ENCODE results near the gene ARHGAP8.

Gene ARHGAP8

DNA sequence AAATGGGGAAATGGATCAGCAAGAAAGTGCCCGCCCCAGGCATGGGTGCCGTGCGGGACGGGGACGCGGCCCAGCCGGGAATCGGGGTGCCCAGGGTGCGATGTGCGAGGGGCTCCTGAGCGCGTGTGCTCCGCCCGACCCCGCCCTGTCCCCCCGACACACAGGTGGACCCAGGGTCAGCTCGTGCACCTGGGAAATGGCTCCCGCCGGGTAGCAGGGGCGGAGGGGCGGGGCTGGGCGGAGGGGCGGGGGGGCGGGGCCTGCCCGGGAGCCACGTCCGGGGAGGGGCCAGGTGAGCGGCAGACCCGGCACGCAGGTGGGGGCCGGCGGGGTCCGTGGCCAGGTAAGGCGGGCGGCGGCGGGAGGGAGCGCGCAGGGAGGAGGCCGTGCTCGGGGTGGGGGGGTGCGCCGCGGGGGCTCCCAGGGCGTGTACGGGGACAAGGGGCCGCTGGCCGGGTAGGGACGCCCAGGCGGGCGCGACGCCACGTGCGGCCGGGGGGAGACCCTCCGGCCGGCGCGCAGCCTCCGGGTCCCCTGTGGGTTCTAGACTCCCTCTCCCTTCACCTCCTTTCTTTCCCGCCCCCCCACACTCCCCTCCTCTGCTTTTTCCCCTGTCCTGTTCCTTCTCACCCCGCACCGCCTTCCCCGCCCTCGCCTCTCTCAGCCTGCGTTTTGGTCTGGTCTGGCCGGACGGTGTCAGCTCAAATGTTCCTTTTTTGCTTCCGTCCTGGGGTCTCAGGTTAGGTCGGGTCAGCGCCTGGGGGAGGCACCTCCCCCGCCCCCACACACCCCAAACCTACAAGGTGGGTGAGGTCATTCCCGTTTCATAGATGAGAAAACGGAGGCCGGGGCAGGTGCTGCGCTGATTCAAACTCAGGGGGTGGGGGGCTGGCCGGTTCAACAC, at the start of gene ARHGAP8:
Gene ARHGAP8 (plus strand): TSS at position 291 of the 904 bp plus-strand sequence. CDS start 33,953 bp downstream, outside the sequence.
- H3K4me3 ChIP-seq (ENCODE audit: low read depth, low read length) = no peak within 1 kb of the TSS

DNA sequence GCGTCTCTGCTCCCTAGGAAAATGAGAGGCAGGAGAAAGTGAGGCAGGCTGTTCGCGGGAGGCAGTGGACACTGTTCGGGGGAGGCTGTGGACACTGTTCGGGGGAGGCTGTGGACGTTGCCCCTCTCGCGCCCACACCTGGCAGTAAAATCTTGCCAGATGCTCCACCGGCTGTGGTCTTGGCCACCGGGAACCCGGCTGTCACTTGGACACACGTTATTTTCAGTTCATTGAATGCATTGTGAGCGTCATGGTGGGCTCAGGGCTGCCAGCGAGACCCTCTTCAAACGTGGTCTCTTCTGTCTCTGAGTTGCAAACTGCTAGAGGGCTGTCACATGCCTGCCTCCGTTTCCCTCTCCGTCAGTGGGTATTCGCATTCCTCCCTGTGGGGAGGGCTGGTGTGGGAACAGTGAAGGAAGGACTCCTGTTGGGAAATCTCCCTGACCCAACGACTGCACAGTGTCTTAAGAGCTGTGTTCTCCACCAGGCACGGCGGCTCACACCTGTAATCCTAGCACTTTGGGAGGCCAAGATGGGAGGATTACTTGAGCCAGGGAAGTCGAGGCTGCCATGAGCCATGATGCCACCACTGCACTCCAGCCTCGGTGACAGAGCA, 49.0 kb upstream of the ARHGAP8 start:
- H3K4me3 ChIP-seq (ENCODE audit: low read depth, low read length) = no peak overlapping the region
- no peak for TF ChIP-seq CTCF (IDR thresholded peaks at IDR 0.05; ENCODE audit: borderline replicate concordance, insufficient read depth, low read depth, low read length)

More for the DNA sequence above, at the start of gene ARHGAP8:
- TF ChIP-seq CTCF (IDR thresholded peaks at IDR 0.05; ENCODE audit: borderline replicate concordance, insufficient read depth, low read depth, low read length) = no peak

DNA sequence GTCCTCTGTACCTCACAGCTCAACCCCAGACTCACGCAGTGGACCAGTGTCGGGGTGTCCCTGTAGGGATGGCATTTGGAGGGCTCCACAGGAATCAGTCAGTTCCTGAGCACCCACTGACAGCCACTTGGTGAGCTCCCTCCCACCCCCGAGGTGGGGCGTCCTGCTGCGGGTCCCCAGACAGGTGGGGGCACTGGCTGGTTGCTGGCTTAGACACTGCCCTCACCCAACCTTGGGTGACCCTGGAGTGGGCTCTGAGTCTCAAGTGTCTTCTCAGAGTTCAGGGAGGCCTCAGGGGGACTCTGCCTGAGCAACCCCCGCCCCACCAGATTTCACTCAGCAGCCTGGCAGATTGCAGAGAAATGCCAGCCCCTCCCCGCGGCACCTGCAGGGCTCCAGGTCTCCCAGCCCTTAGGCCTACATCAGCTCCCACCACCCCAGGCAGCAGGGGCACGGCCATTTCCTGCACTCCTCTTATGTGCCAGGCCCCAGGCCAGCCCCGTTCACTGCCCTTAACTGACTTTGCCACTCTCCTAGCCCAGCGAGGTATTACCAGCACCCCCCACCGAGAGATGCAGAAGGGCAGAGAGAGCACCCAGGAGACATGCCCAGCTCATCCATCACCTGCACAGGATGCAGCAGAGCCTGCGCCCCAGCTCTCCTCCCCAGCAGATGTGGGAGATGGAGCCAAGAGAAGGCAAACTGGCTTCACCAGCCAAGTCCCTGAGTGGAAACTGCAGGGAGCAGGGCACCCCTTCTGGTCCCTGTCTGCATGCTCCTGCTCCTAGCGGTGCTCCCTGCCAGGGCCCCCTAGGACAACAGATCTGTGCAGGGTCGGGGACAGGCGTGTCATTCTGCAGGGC, 48.0 kb upstream of the ARHGAP8 start:
- H3K4me3 ChIP-seq (ENCODE audit: low read depth, low read length) = no peak overlapping the region
- TF ChIP-seq CTCF (IDR thresholded peaks at IDR 0.05; ENCODE audit: borderline replicate concordance, insufficient read depth, low read depth, low read length) = no peak

DNA sequence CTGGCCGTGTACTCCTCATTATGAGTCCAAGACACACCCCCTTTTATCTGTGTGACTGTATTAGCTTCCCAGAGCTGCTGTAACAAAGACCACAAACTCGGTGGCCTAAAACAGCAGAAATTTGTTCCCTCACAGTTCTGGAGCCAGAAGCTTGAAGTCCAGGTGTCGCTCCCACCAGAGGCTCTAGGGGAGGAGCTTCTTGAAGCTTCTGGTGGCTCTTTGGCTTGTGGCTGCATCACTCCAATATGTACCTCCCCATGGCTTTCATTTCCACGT, 47.4 kb upstream of the ARHGAP8 start:
- no peak for TF ChIP-seq CTCF (IDR thresholded peaks at IDR 0.05; ENCODE audit: borderline replicate concordance, insufficient read depth, low read depth, low read length)
- no peak overlapping the region for H3K4me3 ChIP-seq (ENCODE audit: low read depth, low read length)

- TF ChIP-seq CTCF (IDR thresholded peaks at IDR 0.05; ENCODE audit: borderline replicate concordance, insufficient read depth, low read depth, low read length) = no peak
- H3K4me3 ChIP-seq (ENCODE audit: low read depth, low read length) = no peak overlapping the region
Measured at GRCh38 chr22:44706488-44706887, 45.9 kb upstream of the ARHGAP8 start.

- no peak for TF ChIP-seq CTCF (IDR thresholded peaks at IDR 0.05; ENCODE audit: borderline replicate concordance, insufficient read depth, low read depth, low read length)
Measured at GRCh38 chr22:44707178-44707577, 45.2 kb upstream of the ARHGAP8 start.

More at GRCh38 chr22:44707178-44707577, 45.2 kb upstream of the ARHGAP8 start:
- no peak overlapping the region for H3K4me3 ChIP-seq (ENCODE audit: low read depth, low read length)
